HEK293 (cell line): ENCODE data around the gene MMS19.

ENCODE experiments used
- CTCF ChIA-PET: fragments of 350-600 bp; formaldehyde crosslinking; extraction: SDS; loops from one replicate; lab custom pipeline; 2021; ENCODE audit warnings: antibody characterized with exemption; lab: Yijun Ruan, JAX
- POLR2A ChIA-PET: fragments of 300-600 bp; formaldehyde crosslinking; extraction: SDS; loops from one replicate; lab custom pipeline; 2020; ENCODE audit warnings: antibody characterized with exemption, inconsistent platforms; lab: Yijun Ruan, JAX
- H3K27ac ChIP-seq: fragments of 200-500 bp; sonication (Bioruptor generic); 2 replicates; pipeline ENCODE4 v1.5.1; 2014; ENCODE audit warnings: low read depth, low read length, control low read depth, inconsistent platforms; ENCODE audit errors: extremely low read depth
- H3K36me3 ChIP-seq, 2 experiments: fragments of 200-500 bp in 1 of 2; sonication (Bioruptor generic) in 1 of 2; 1 replicate in 1 of 2; 2 replicates in 1 of 2; pipeline ENCODE4 v1.5.1; 2014 to 2017; ENCODE audit warnings: inconsistent platforms in 2 of 2, low read length in 2 of 2; ENCODE audit not compliant: control insufficient read depth in 2 of 2, insufficient read depth in 1 of 2
- H3K4me1 ChIP-seq: fragments of 200-500 bp; sonication (Bioruptor generic); 2 replicates; pipeline ENCODE4 v1.5.1; 2014; ENCODE audit warnings: mild to moderate bottlenecking, low read length, inconsistent platforms; ENCODE audit not compliant: control insufficient read depth, insufficient read depth
- H3K4me3 ChIP-seq: 2 replicates; pipeline ENCODE4 v1.5.1; 2011; ENCODE audit warnings: low read depth, mild to moderate bottlenecking, control low read depth, low read length, moderate library complexity
- H3K9me3 ChIP-seq: fragments of 200-500 bp; sonication (Bioruptor generic); 2 replicates; pipeline ENCODE4 v1.5.1; 2014; ENCODE audit warnings: low read depth, low read length, inconsistent platforms; ENCODE audit not compliant: control insufficient read depth, insufficient read depth
- BCL11B ChIP-seq: fragments of 450-650 bp; formaldehyde crosslinking; IDR thresholded peaks from 2 replicates; pipeline ENCODE4 v1.5.1; 2016; ENCODE audit warnings: low read depth, missing biosample characterization, missing genetic modification characterization
- GLI4 ChIP-seq: fragments of 450-650 bp; formaldehyde crosslinking; IDR thresholded peaks from 2 replicates; pipeline ENCODE4 v1.5.1; 2016; ENCODE audit warnings: missing biosample characterization, missing genetic modification characterization
- HOXC10 ChIP-seq: sonication (generic); formaldehyde crosslinking; IDR thresholded peaks from 2 replicates; pipeline ENCODE4 v1.8.1; 2023; ENCODE audit warnings: mild to moderate bottlenecking, missing genetic modification reagents
- HOXD13 ChIP-seq: sonication (generic); formaldehyde crosslinking; IDR thresholded peaks from 2 replicates; pipeline ENCODE4 v1.8.0; 2022; ENCODE audit warnings: missing genetic modification reagents, borderline replicate concordance
- KLF10 ChIP-seq: fragments of 450-650 bp; IDR thresholded peaks from 2 replicates; pipeline ENCODE4 v1.5.1; 2018; ENCODE audit warnings: missing biosample characterization, mild to moderate bottlenecking, missing genetic modification characterization
- KLF7 ChIP-seq: fragments of 450-650 bp; formaldehyde crosslinking; IDR thresholded peaks from 2 replicates; pipeline ENCODE4 v1.5.1; 2016; ENCODE audit warnings: missing biosample characterization, missing genetic modification characterization, borderline replicate concordance
- OSR2 ChIP-seq: fragments of 450-650 bp; formaldehyde crosslinking; IDR thresholded peaks from 2 replicates; pipeline ENCODE4 v1.5.1; 2016; ENCODE audit warnings: missing biosample characterization, missing genetic modification characterization
- OVOL3 ChIP-seq: fragments of 450-650 bp; formaldehyde crosslinking; IDR thresholded peaks from 2 replicates; pipeline ENCODE4 v1.5.1; 2016; ENCODE audit warnings: missing biosample characterization, missing genetic modification characterization
- PRDM4 ChIP-seq: fragments of 450-650 bp; formaldehyde crosslinking; IDR thresholded peaks from 2 replicates; pipeline ENCODE4 v1.5.1; 2017; ENCODE audit warnings: missing biosample characterization, missing genetic modification characterization
- REST ChIP-seq: fragments of 450-650 bp; formaldehyde crosslinking; IDR thresholded peaks from 2 replicates; pipeline ENCODE4 v1.5.1; 2016; ENCODE audit warnings: missing biosample characterization, missing genetic modification characterization
- WT1 ChIP-seq: fragments of 450-650 bp; formaldehyde crosslinking; IDR thresholded peaks from 2 replicates; pipeline ENCODE4 v1.5.1; 2016; ENCODE audit warnings: missing biosample characterization, missing genetic modification characterization
- YY2 ChIP-seq: fragments of 450-650 bp; formaldehyde crosslinking; IDR thresholded peaks from 2 replicates; pipeline ENCODE4 v1.5.1; 2016; ENCODE audit warnings: missing biosample characterization, missing genetic modification characterization
- ZBTB1 ChIP-seq: fragments of 450-650 bp; formaldehyde crosslinking; IDR thresholded peaks from 2 replicates; pipeline ENCODE4 v1.5.1; 2016; ENCODE audit warnings: missing biosample characterization, missing genetic modification characterization
- ZBTB21 ChIP-seq: fragments of 450-650 bp; formaldehyde crosslinking; IDR thresholded peaks from 2 replicates; pipeline ENCODE4 v1.5.1; 2017; ENCODE audit warnings: missing biosample characterization, missing genetic modification characterization
- ZNF112 ChIP-seq: fragments of 450-650 bp; formaldehyde crosslinking; IDR thresholded peaks from 2 replicates; pipeline ENCODE4 v1.5.0; 2017; ENCODE audit warnings: missing biosample characterization, missing genetic modification characterization
- ZNF175 ChIP-seq: fragments of 450-650 bp; formaldehyde crosslinking; IDR thresholded peaks from 2 replicates; pipeline ENCODE4 v1.5.1; 2016; ENCODE audit warnings: missing biosample characterization, missing genetic modification characterization
- ZNF266 ChIP-seq: fragments of 450-650 bp; formaldehyde crosslinking; IDR thresholded peaks from 2 replicates; pipeline ENCODE4 v1.5.1; 2016; ENCODE audit warnings: missing biosample characterization, missing genetic modification characterization, low read depth
- ZNF37A ChIP-seq: fragments of 450-650 bp; IDR thresholded peaks from 2 replicates; pipeline ENCODE4 v1.5.1; 2018; ENCODE audit warnings: missing biosample characterization, missing genetic modification characterization
- ZNF398 ChIP-seq: fragments of 450-650 bp; formaldehyde crosslinking; IDR thresholded peaks from 2 replicates; pipeline ENCODE4 v1.5.1; 2017; ENCODE audit warnings: missing biosample characterization, missing genetic modification characterization
- ZNF423 ChIP-seq: fragments of 450-650 bp; formaldehyde crosslinking; IDR thresholded peaks from 2 replicates; pipeline ENCODE4 v1.5.1; 2016; ENCODE audit warnings: missing biosample characterization, missing genetic modification characterization
- ZNF600 ChIP-seq: fragments of 450-650 bp; formaldehyde crosslinking; IDR thresholded peaks from 2 replicates; pipeline ENCODE4 v1.5.1; 2016; ENCODE audit warnings: missing biosample characterization, missing genetic modification characterization
- ZNF610 ChIP-seq: fragments of 450-650 bp; formaldehyde crosslinking; IDR thresholded peaks from 2 replicates; pipeline ENCODE4 v1.5.1; 2016; ENCODE audit warnings: missing biosample characterization, missing genetic modification characterization, borderline replicate concordance
- ZNF654 ChIP-seq: fragments of 450-650 bp; formaldehyde crosslinking; IDR thresholded peaks from 2 replicates; pipeline ENCODE4 v1.5.1; 2016; ENCODE audit warnings: low read depth, missing biosample characterization, missing genetic modification characterization
- ZNF677 ChIP-seq: fragments of 450-650 bp; IDR thresholded peaks from 2 replicates; pipeline ENCODE4 v1.5.0; 2018; ENCODE audit warnings: missing biosample characterization, mild to moderate bottlenecking, missing genetic modification characterization, moderate library complexity
- ZNF777 ChIP-seq: fragments of 450-650 bp; formaldehyde crosslinking; IDR thresholded peaks from 2 replicates; pipeline ENCODE4 v1.5.1; 2017; ENCODE audit warnings: missing biosample characterization, missing genetic modification characterization, borderline replicate concordance
- ZNF792 ChIP-seq: fragments of 450-650 bp; formaldehyde crosslinking; IDR thresholded peaks from 2 replicates; pipeline ENCODE4 v1.5.1; 2016; ENCODE audit warnings: missing biosample characterization, missing genetic modification characterization

Gene MMS19

GRCh38 chr10:97515271-97515978 is 17.2 kb upstream of the MMS19 start:
- TF ChIP-seq WT1 (tag by site-specific recombination) (no peak), ZNF398 (no peak), ZBTB1 (no peak), BCL11B (tag by site-specific recombination) (no peak), ZNF112 (no peak), REST (tag by site-specific recombination) (no peak), ZNF677 (tag by site-specific recombination) (no peak), KLF7 (tag by site-specific recombination) (no peak), KLF10 (tag by site-specific recombination) (no peak)
- no peaks in the 10 kb centered on the region for H3K9me3 ChIP-seq
- CTCF ChIA-PET = interaction anchor here (0.7 to 1.1 kb wide), 3 partner anchors 19 to 51 kb away, joined by 3 to 6 read pairs (median 3); no protein-coding TSS in a partner anchor
- no peaks in the 10 kb centered on the region for H3K4me1 ChIP-seq
- no peak overlapping the region for H3K4me3 ChIP-seq
- no peaks in the 10 kb centered on the region for H3K36me3 ChIP-seq
- POLR2A ChIA-PET = interaction anchor here (0.8 kb wide), 1 partner anchor 17 kb away, joined by 3 read pairs; the partner anchor contains the start of gene UBTD1
- no peak overlapping the region for H3K27ac ChIP-seq

- no peaks in the 10 kb centered on the region for H3K9me3 ChIP-seq
- TF ChIP-seq OVOL3 (tag by site-specific recombination) (no peak), OSR2 (no peak), ZNF610 (tag by site-specific recombination) (no peak), ZNF777 (tag by site-specific recombination) (no peak), HOXC10 (CRISPR knock-in tag) (no peak), ZNF600 (no peak), PRDM4 (tag by site-specific recombination) (no peak), ZNF398 (no peak), ZNF654 (no peak), ZNF792 (tag by site-specific recombination) (no peak), GLI4 (tag by site-specific recombination) (no peak), ZNF423 (no peak), ZNF37A (tag by site-specific recombination) (no peak), ZBTB21 (no peak), ZNF175 (no peak), YY2 (tag by site-specific recombination) (no peak), HOXD13 (no peak), ZNF266 (tag by site-specific recombination) (no peak)
- H3K36me3 ChIP-seq = no peaks in the 10 kb centered on the region
- ChIA-PET POLR2A (no interaction called here), CTCF (interaction anchor here (1.0 to 1.1 kb wide), 3 partner anchors 13 to 50 kb away, joined by 3 to 6 read pairs (median 3); no protein-coding TSS in a partner anchor)
- H3K4me1 ChIP-seq = no peaks in the 10 kb centered on the region
- H3K27ac ChIP-seq = no peak overlapping the region
- H3K4me3 ChIP-seq = no peak overlapping the region
These were observed 16.1 kb upstream of the MMS19 start for GRCh38 chr10:97514344-97514743.
